ENCODE data around the gene MIEF2. TPM values are rescaled to one million over a fixed set of nuclear protein-coding genes. Genes with fewer than 3 reads are reported as not detected.
A peak's percentile ranks its signal among the peaks of the same experiment; 100 is the strongest.

Gene MIEF2
- total and polyA plus RNA-seq, 4 donors = 2.4 to 13.1 (median 9.3) TPM

DNA sequence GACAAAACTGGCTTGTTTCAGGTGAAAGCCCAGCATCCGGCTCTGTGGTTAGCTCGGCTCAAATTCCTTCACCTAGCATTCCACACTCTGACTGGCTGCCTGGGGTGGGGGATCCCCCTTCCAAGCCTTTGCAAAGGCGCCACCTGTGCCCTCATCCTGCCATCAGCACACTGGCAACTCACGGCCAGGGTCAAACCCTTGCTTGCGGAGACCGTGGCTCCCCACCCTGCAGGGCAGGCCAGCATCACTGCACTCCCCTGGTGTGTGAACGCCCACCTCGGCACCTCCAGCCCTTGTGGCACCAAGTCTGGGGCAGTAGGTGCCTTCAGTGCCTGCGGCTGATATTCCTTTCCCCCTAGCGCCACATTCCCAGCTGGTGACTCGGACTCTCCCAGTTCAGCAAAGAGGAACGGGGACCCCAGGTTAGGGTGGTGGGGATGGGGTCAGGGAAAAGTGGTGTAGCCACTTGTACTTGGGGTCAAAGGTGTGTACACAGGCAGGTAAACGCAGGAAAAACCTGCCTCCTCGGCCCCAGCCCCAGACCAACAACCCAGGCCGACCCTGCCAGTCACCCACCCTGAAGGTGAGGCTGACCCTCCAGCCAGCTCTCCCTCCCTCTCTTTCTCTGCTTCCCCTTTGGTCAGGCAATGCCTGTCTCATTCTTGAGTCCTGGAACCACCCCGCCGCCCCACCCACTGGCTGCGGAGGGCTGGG is 3.0 kb upstream of the MIEF2 start:
- intact Hi-C loops (cut with DNase I) = loop anchor here in 1 of 2 donors (5.0 kb wide), 1 partner anchor 55 kb away; the partner anchor contains the start of gene TOP3A
- peak overlapping the region in 1 of 2 donors; percentile 93 for H3K27ac ChIP-seq (ENCODE audit: low read depth in 1 of 2, low read length in 2 of 2)
- DNase-seq = peak; percentile 77 to 89
- H3K36me3 ChIP-seq (ENCODE audit: control insufficient read depth in 1 of 2, insufficient read depth in 2 of 2, low read length in 1 of 2) = peaks cover 3 to 5% of the 10 kb centered on the region in 2 donors
- H3K9me3 ChIP-seq (ENCODE audit: control insufficient read depth, low read length) = no peaks in the 10 kb centered on the region
- peak overlapping the region; percentile 79 to 84 for H3K4me3 ChIP-seq (ENCODE audit: low read length in 2 of 2)
- WGBS, 2 donors = 17% methylated on average over 17 to 18 of the region's 18 CpGs
- ATAC-seq (ENCODE audit: low FRiP score) = no peak
- H3K27me3 ChIP-seq (ENCODE audit: control insufficient read depth in 1 of 2, insufficient read depth in 2 of 2, low read length in 1 of 2) = no peaks in the 10 kb centered on the region
- peaks cover 0 to 5% of the 10 kb centered on the region in 2 donors for H3K4me1 ChIP-seq (ENCODE audit: control insufficient read depth in 1 of 2, insufficient read depth in 2 of 2, low read length in 2 of 2)

DNA sequence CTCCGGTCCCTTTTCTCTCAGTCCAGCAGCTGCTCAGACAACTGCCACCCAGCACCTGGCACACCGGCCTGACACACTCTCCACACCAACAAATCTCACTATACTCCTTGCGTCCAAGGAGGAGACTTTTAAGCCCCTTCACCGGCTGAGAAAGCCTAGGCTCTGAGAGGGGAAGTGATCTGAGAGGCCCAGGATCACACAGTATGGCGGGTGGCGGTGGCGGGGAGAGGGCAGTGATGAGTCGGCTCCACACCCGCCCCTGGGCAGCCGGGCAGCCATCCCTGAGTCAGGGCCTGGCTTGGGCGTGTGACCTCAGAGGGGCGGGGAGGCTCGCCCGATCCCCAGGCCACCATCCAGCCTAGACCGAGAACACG is 2.5 kb upstream of the MIEF2 start:
- 0% methylated on average over 14 to 16 of the region's 16 CpGs for WGBS, 2 donors
- H3K36me3 ChIP-seq (ENCODE audit: control insufficient read depth in 1 of 2, insufficient read depth in 2 of 2, low read length in 1 of 2) = peaks cover 3 to 5% of the 10 kb centered on the region in 2 donors
- ATAC-seq (ENCODE audit: low FRiP score) = peak; percentile 75
- peak overlapping the region; percentile 91 to 93 for H3K27ac ChIP-seq (ENCODE audit: low read depth in 1 of 2, low read length in 2 of 2)
- peak; percentile 90 to 95 for DNase-seq
- intact Hi-C loops (cut with DNase I) = loop anchor here in 1 of 2 donors (5.0 kb wide), 1 partner anchor 54 kb away; the partner anchor contains the start of gene TOP3A
- H3K27me3 ChIP-seq (ENCODE audit: control insufficient read depth in 1 of 2, insufficient read depth in 2 of 2, low read length in 1 of 2) = no peaks in the 10 kb centered on the region
- no peaks in the 10 kb centered on the region for H3K9me3 ChIP-seq (ENCODE audit: control insufficient read depth, low read length)
- H3K4me1 ChIP-seq (ENCODE audit: control insufficient read depth in 1 of 2, insufficient read depth in 2 of 2, low read length in 2 of 2) = peaks cover 0 to 5% of the 10 kb centered on the region in 2 donors
- peak overlapping the region; percentile 79 to 84 for H3K4me3 ChIP-seq (ENCODE audit: low read length in 2 of 2)

DNA sequence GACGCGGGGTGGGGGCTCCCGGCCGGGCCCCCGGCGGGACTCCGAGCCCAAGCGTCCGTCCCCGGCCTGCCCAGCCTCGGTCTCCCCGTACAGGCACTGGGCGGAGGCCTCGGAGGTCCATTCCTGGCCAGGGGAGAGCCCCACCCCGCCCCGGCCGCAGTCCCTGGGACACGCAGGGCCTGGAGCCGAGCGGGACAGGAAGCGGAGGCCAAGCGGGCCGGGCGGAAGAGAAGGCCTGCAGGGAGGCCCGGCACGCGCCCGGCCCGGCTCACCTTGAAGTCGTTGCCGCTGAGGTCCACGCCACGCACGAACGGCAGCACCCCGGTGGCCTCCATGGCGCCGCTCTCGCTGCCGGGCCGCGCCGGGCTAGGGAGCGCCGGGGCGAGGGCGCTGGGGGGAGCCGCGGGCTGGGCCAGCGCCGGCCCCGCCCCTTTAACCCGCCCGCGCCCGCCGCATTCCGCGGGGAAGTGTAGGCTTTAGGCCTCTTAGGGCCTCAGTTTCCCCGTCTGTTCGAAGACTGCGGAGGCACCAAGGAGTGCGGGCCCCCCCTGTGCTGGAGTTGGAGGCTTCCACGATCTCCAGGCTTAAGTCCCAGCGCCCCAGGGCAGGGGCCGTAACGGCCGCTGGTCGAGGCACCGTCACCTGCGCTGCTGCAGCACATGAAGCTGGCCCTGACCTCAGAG is 2.0 kb upstream of the MIEF2 start, which contains the start of gene FLII:
TSS of gene FLII (minus strand) at position 383 of the 683 bp plus-strand sequence. CDS start at position 335, 48 bp downstream.
- Histone ChIP-seq H3K9me3 (ENCODE audit: control insufficient read depth, low read length) (no peaks in the 10 kb centered on the region), H3K36me3 (ENCODE audit: control insufficient read depth in 1 of 2, insufficient read depth in 2 of 2, low read length in 1 of 2) (peaks cover 3 to 5% of the 10 kb centered on the region in 2 donors), H3K4me3 (ENCODE audit: low read length in 2 of 2) (peak within 1 kb of the TSS; percentile 79 to 84), H3K27ac (ENCODE audit: low read depth in 1 of 2, low read length in 2 of 2) (peak within 1 kb of the TSS; percentile 91 to 93), H3K27me3 (ENCODE audit: control insufficient read depth in 1 of 2, insufficient read depth in 2 of 2, low read length in 1 of 2) (no peaks in the 10 kb centered on the region), H3K4me1 (ENCODE audit: control insufficient read depth in 1 of 2, insufficient read depth in 2 of 2, low read length in 2 of 2) (peaks cover 0 to 5% of the 10 kb centered on the region in 2 donors)
- ATAC-seq (ENCODE audit: low FRiP score) (peak; percentile 75), DNase-seq (peak; percentile 73 to 88)
- intact Hi-C loops (cut with DNase I) = loop anchor here in 1 of 2 donors (5.0 kb wide), 1 partner anchor 54 kb away; the partner anchor contains the start of gene TOP3A
- 1% methylated on average over 37 to 71 of the region's 71 CpGs for WGBS, 2 donors

DNA sequence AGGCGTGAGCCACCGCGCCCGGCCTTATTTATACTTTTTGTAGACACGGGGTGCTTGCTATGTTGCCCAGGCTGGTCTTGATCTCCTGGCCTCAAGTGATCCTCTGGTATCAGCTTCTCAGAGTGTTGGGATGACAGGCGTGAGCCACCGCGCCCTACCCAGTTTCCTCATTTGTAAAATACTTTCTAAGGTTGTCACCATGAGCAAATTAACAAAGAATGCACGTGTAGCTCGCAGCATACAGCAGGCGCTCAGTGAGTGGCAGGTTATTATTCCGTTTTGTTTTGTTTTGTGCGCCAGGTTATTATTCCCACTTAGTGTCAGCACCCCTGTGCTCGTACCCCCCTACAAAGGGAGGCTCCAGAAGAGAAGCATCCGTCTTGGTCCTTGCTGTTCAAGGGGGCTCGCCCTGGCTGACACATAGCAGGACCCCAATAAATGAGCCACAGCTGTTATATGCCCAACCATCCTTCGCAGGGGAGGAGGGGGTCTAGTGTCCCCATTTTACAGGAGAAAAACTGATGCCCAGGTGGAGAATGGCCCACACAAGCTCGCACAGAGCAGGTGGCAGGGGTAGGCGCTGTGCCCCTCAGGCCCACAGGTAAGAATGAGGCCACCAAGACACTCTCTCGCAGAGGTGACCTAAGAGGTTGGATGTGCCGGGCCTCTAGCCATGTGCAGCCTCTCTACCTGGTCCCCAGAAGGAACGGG is 686 bp upstream of the MIEF2 start:
- Histone ChIP-seq H3K36me3 (ENCODE audit: control insufficient read depth in 1 of 2, insufficient read depth in 2 of 2, low read length in 1 of 2) (peaks cover 0 to under 1% of the 10 kb centered on the region in 2 donors), H3K27me3 (ENCODE audit: control insufficient read depth in 1 of 2, insufficient read depth in 2 of 2, low read length in 1 of 2) (no peaks in the 10 kb centered on the region), H3K9me3 (ENCODE audit: control insufficient read depth, low read length) (no peaks in the 10 kb centered on the region), H3K27ac (ENCODE audit: low read depth in 1 of 2, low read length in 2 of 2) (no peak overlapping the region), H3K4me3 (ENCODE audit: low read length in 2 of 2) (no peak overlapping the region), H3K4me1 (ENCODE audit: control insufficient read depth in 1 of 2, insufficient read depth in 2 of 2, low read length in 2 of 2) (peaks cover 0 to 5% of the 10 kb centered on the region in 2 donors)
- WGBS, 2 donors = 68% methylated on average over 22 of the region's 22 CpGs
- no peak for ATAC-seq (ENCODE audit: low FRiP score)
- intact Hi-C loops (cut with DNase I) = loop anchor here (2.0 to 5.0 kb wide), 2 partner anchors 53 to 55 kb away; partner anchors contain the start of genes TOP3A (in 2 of the 2) and SMCR8 (in 1 of the 2)
- no peak for DNase-seq

DNA sequence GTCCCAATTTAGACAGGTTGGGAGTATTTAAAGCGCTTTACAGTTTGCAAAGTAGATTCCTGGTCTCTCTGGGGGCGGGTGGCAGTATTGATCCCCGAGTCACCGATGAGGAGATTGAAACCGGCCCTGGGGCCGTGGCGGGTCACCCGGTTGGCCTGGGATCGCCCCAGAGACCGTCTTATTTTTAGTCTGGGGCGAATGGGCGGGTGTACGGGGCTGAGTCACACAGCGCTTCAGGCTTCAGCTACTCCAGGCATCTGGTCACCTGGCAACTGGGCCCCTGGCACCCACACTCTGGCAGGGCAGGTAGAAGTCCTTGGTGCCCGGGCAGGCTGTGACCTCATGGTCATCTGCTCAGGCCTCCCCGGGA is 669 bp downstream of the MIEF2 start:
- intact Hi-C loops (cut with DNase I) = loop anchor here in 1 of 2 donors (2.0 kb wide), 1 partner anchor 54 kb away; the partner anchor contains the start of genes SMCR8 and TOP3A
- 0 to 1% methylated on average over 16 of the region's 16 CpGs for WGBS, 2 donors
- no peaks in the 10 kb centered on the region for H3K27me3 ChIP-seq (ENCODE audit: control insufficient read depth in 1 of 2, insufficient read depth in 2 of 2, low read length in 1 of 2)
- peaks cover 0 to 3% of the 10 kb centered on the region in 2 donors for H3K36me3 ChIP-seq (ENCODE audit: control insufficient read depth in 1 of 2, insufficient read depth in 2 of 2, low read length in 1 of 2)
- H3K4me1 ChIP-seq (ENCODE audit: control insufficient read depth in 1 of 2, insufficient read depth in 2 of 2, low read length in 2 of 2) = peaks cover 0 to 5% of the 10 kb centered on the region in 2 donors
- H3K9me3 ChIP-seq (ENCODE audit: control insufficient read depth, low read length) = no peaks in the 10 kb centered on the region
- peak overlapping the region; percentile 3 to 72 for H3K27ac ChIP-seq (ENCODE audit: low read depth in 1 of 2, low read length in 2 of 2)
- peak; percentile 79 to 90 for DNase-seq
- peak overlapping the region; percentile 55 to 59 for H3K4me3 ChIP-seq (ENCODE audit: low read length in 2 of 2)
- peak; percentile 36 for ATAC-seq (ENCODE audit: low FRiP score)

DNA sequence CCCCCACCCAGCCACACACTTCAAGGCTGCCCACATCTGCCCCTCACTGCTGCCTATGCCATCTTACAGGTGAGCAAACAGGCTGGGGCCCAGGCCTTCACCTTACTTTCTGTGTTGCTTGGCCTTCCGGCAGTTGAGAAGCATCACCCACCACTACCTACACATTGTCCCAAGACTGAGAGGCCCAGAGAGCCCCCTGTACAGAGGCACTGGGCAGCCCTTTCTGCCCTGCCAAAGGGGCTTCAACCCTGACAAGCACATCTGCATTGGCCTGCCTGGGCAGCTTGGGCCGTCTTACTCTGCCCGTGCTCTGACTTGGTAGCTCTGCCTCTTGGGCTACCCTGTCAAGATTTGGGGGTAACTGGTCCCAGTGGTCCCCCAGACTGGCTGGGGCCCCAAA is 1.2 kb downstream of the MIEF2 start:
- no peak for ATAC-seq (ENCODE audit: low FRiP score)
- DNase-seq = no peak
- Histone ChIP-seq H3K36me3 (ENCODE audit: control insufficient read depth in 1 of 2, insufficient read depth in 2 of 2, low read length in 1 of 2) (peaks cover 0 to 3% of the 10 kb centered on the region in 2 donors), H3K27ac (ENCODE audit: low read depth in 1 of 2, low read length in 2 of 2) (peak overlapping the region; percentile 23 to 72), H3K27me3 (ENCODE audit: control insufficient read depth in 1 of 2, insufficient read depth in 2 of 2, low read length in 1 of 2) (no peaks in the 10 kb centered on the region), H3K4me3 (ENCODE audit: low read length in 2 of 2) (no peak overlapping the region), H3K9me3 (ENCODE audit: control insufficient read depth, low read length) (no peaks in the 10 kb centered on the region), H3K4me1 (ENCODE audit: control insufficient read depth in 1 of 2, insufficient read depth in 2 of 2, low read length in 2 of 2) (peaks cover 0 to 5% of the 10 kb centered on the region in 2 donors)
- intact Hi-C loops (cut with DNase I) = loop anchor here in 1 of 2 donors (2.0 kb wide), 1 partner anchor 53 kb away; the partner anchor contains the start of genes SMCR8 and TOP3A
- 64 to 66% methylated on average over 3 of the region's 3 CpGs for WGBS, 2 donors

DNA sequence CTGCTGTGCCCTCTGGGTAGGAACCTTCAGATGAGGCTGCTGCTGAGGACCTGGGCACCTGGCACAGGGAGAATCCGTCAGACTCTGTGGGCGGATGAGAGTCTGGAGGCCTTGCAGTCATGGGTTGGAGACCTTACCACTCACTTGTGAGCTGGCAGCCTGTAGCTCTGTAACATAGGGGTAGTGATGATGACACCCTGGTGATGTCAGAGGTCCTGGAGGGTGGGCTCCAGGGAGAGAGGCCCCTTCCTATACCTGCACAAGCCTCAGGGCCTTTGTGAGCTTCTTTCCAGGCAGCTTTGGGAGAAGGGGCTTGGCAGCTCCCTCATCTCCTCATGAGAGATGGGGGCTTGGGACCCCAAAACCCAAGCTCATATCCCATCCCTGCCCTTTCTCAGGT is 1.6 kb downstream of the MIEF2 start:
- Histone ChIP-seq H3K4me1 (ENCODE audit: control insufficient read depth in 1 of 2, insufficient read depth in 2 of 2, low read length in 2 of 2) (peaks cover 0 to 5% of the 10 kb centered on the region in 2 donors), H3K9me3 (ENCODE audit: control insufficient read depth, low read length) (no peaks in the 10 kb centered on the region), H3K36me3 (ENCODE audit: control insufficient read depth in 1 of 2, insufficient read depth in 2 of 2, low read length in 1 of 2) (peaks cover 0 to 3% of the 10 kb centered on the region in 2 donors), H3K4me3 (ENCODE audit: low read length in 2 of 2) (no peak overlapping the region), H3K27ac (ENCODE audit: low read depth in 1 of 2, low read length in 2 of 2) (peak overlapping the region in 1 of 2 donors; percentile 72), H3K27me3 (ENCODE audit: control insufficient read depth in 1 of 2, insufficient read depth in 2 of 2, low read length in 1 of 2) (no peaks in the 10 kb centered on the region)
- ATAC-seq (ENCODE audit: low FRiP score) (no peak), DNase-seq (no peak)
- intact Hi-C loops (cut with DNase I) = no loop called here
- WGBS, 2 donors = 68 to 71% methylated on average over 2 of the region's 2 CpGs

DNA sequence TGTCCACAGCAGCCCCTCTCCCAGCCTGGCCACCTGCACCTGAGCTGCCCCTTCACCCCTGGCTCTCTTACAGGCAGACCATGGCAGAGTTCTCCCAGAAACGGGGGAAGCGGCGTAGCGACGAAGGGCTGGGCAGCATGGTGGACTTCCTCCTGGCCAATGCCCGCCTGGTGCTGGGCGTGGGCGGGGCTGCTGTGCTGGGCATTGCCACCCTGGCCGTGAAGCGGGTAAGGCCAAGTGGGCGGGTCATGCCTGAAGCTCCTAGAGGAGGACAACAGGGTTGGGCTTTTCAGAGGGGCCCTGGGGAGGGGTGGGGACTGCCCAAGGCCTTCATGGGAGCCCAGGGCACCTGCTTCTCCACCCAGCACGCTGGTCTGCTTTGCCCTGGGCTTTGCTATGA is 2.2 kb downstream of the MIEF2 start:
- WGBS, 2 donors = 81 to 83% methylated on average over 12 of the region's 12 CpGs
- Histone ChIP-seq H3K27me3 (ENCODE audit: control insufficient read depth in 1 of 2, insufficient read depth in 2 of 2, low read length in 1 of 2) (no peaks in the 10 kb centered on the region), H3K4me3 (ENCODE audit: low read length in 2 of 2) (no peak overlapping the region), H3K36me3 (ENCODE audit: control insufficient read depth in 1 of 2, insufficient read depth in 2 of 2, low read length in 1 of 2) (peaks cover 0 to 3% of the 10 kb centered on the region in 2 donors), H3K4me1 (ENCODE audit: control insufficient read depth in 1 of 2, insufficient read depth in 2 of 2, low read length in 2 of 2) (peaks cover 0 to 5% of the 10 kb centered on the region in 2 donors), H3K27ac (ENCODE audit: low read depth in 1 of 2, low read length in 2 of 2) (no peak overlapping the region), H3K9me3 (ENCODE audit: control insufficient read depth, low read length) (no peaks in the 10 kb centered on the region)
- DNase-seq (no peak), ATAC-seq (ENCODE audit: low FRiP score) (no peak)
- intact Hi-C loops (cut with DNase I) = no loop called here
